HG03571 (cell line): Measurements from ENCODE around the gene EEFSEC.

Source experiments
- ATAC-seq: cut with Tn5 transposase; IDR thresholded peaks from one replicate; pipeline ENCODE4 v1.9.1; 2021; ENCODE audit not compliant: unreplicated experiment

Gene EEFSEC

GRCh38 chr3:128455786-128456748, 302.8 kb downstream of the EEFSEC start:
- no peak for ATAC-seq

GRCh38 chr3:128456776-128457715, 303.8 kb downstream of the EEFSEC start:
- no peak for ATAC-seq

DNA sequence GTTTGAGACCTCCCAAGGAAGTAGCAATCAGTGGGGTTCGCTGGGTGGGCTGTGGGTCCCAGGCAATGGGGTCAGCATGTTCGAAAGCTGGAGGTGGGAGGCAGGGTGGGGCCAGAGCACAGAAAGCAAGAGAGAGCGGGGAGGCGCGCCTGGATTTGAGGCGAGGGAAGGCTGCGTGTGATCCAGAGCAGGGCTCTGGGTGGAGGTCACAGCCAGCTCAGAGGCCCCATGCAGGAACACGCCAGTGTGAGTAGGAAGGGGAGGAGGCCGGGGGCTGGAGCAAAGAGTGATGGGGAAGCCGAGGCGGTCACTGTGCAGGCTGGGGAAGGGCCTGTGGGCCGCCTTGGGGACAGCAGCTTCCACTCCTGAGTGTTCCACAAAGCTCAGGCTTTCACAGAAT, 304.7 kb downstream of the EEFSEC start:
- ATAC-seq: no peak
